Epithelial cell of esophagus (primary cell): ENCODE measurements around the gene FHL2.

ENCODE experiments used
- DNase-seq: peaks from one replicate; pipeline ENCODE4 v3.0.0; 2010; ENCODE audit warnings: low read depth
- H3K4me3 ChIP-seq: 2 replicates; pipeline ENCODE4 v1.5.1; 2011; ENCODE audit warnings: mild to moderate bottlenecking, low read length, control low read depth
- CTCF ChIP-seq: IDR thresholded peaks from 2 replicates; pipeline ENCODE4 v1.5.1; 2011; ENCODE audit warnings: low read depth, mild to moderate bottlenecking, low read length, control low read depth, inconsistent platforms; ENCODE audit not compliant: insufficient read depth; ENCODE audit errors: missing control alignments

The FHL2 gene

DNA sequence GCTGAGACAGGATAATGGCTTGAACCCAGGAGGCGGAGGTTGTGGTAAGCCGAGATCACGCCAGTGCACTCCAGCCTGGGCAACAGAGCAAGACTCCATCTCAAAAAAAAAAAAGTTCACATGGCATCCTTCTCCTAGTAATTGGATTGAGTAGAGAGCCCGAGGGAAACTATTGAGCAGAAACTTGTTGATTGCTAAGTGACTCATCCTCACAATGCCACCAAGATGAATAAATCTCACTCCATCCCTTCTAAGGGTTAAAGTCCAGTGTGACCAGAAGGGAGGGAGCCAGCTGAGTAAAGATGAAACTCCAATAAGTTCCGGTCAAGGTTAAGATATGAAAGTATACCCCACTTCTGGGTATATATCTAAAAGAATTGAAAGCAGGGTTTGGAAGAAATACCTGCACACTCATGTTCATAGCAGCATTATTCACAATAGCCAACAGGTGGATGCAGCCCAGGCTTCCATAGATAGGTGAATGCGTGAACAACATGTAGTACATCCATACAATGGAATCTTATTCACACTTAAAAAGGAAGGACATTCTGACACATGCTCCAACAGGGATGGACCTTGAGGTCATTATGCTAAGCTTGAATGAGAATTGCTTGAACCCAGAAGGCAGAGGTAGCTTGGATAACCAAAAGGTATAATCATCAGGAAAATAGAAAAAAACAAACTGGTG lies 13.0 kb upstream of the FHL2 start:
- TF ChIP-seq CTCF: no peak
- DNase-seq: no peak
- no peak overlapping the region for H3K4me3 ChIP-seq

DNA sequence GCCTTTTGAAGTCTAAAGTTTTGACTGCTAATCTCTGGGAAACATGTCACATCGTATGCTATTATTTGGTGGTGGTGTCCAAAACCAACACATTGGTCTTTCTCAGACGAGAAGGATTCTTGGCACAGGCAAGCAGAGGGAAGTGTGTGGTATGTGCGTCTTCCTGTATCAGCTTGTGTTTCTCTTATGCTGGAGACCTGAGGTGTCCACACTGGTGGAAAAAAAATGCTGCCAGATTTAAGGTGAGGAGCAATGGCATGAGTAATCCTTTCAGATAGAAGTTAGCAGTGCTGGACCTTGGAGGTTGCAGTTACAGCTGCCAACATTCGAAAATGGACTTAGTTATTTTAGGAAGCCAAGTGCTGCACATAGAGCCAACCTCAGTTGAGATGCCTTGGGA lies 11.7 kb upstream of the FHL2 start:
- peak; percentile 87 for DNase-seq
- no peak for TF ChIP-seq CTCF
- H3K4me3 ChIP-seq: no peak overlapping the region

DNA sequence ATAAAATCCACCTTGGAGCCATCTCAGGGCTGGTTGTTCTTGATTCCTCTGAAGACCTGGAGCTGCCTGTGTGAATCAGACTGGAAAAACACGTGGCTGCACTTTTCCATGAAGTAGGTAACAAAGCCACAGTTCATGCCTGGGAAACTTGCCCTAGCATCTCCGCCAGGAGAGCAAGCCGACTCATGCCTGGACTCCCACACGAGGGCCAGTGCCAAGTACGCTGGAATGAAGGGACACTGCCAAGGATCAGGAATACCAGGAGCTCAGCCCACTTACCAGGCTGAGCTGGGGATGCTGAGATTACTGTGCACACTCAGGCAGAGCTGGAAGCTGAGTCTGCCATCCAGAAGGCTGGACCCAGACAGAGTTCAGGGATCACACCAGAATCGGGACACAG lies 10.9 kb upstream of the FHL2 start:
- no peak for TF ChIP-seq CTCF
- peak; percentile 97 for DNase-seq
- H3K4me3 ChIP-seq: no peak overlapping the region

DNA sequence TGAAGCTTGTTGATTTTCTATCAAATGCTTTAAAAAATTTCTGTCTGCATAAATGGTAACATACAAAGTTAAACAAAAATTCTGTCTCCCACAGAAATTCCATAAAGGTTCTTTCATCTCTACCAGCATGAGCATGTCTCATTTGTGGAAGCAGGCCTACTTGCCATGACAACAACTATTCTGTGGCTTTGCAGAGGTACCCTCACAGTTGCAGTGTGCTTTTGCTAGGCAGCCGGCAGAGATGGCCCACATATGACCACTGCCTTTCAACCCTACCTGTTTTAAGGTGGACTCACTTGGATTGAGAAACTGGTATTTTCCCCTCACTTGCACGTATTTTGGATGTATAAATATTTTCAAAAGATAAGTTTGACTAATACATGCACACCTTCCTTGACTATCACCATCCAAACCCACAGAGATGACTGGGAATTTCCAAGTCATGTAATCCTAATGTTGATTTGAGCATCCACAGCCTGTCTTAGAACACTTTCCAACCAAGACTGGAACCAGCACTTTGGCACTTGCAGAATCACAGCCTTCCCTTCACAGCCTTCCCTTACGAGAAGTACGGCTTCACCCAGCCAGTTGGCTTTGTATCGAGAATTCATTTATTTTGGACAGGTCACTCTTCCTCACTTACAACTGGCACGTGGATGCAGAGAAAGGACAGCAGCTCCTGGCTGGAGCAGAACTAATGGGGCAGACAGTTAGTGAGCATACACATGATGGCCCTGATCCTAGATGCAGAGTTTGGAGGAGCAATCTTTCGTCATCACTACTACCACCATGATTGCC lies 9.3 kb upstream of the FHL2 start:
- H3K4me3 ChIP-seq: no peak overlapping the region
- no peak for DNase-seq
- no peak for TF ChIP-seq CTCF

DNA sequence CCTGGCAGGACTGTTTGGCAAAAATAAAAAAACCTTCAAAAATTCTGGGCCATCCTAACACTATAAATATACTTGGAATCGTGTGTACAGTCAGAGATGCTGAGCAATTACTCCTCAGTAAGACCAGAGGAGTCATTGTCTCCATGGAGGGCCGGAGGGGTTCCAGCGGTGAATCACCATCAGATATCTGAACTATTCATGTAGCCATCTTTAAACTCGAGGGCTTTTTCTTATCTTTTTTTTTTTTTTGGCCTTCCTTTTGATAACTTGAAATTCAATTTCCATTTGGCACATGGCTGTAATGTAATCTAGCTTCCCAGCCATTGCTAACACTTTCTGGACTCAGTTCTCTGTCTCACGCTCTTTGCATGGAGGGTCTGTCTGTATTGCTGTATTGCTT lies 7.4 kb upstream of the FHL2 start:
- peak; percentile 72 for DNase-seq
- no peak overlapping the region for H3K4me3 ChIP-seq
- TF ChIP-seq CTCF: no peak

GRCh38 chr2:105405291-105405690 lies 6.4 kb upstream of the FHL2 start:
- no peak for TF ChIP-seq CTCF
- no peak for DNase-seq
- H3K4me3 ChIP-seq: no peak overlapping the region

- no peak for DNase-seq
- no peak for TF ChIP-seq CTCF
- H3K4me3 ChIP-seq: no peak overlapping the region
Observed at GRCh38 chr2:105404736-105405135, 5.9 kb upstream of the FHL2 start.
